Astrocyte (in vitro differentiated cells and primary cell): ENCODE measurements around the gene KANSL3. TPM values are rescaled to one million over a fixed set of nuclear protein-coding genes. Genes with fewer than 3 reads are reported as not detected.

Experiments used
- DNase-seq: peaks from one replicate; pipeline ENCODE4 v3.0.0-alpha.2; 2010; ENCODE audit warnings: low read depth
- FAIRE-seq: peaks from 2 replicates; lab custom pipeline; 2011; peaks lifted over from hg19 to GRCh38; lab: Jason Lieb, UNC
- H2AFZ ChIP-seq: 2 replicates; pipeline ENCODE4 v1.6.0; 2012; ENCODE audit warnings: low read depth, low read length, inconsistent platforms
- H3K27ac ChIP-seq: 2 replicates; pipeline ENCODE4 v1.5.1; 2011; ENCODE audit warnings: low read depth, low read length, inconsistent platforms
- H3K27me3 ChIP-seq: 2 replicates; pipeline ENCODE4 v1.6.0; 2011; ENCODE audit warnings: low read length, inconsistent platforms; ENCODE audit not compliant: insufficient read depth
- H3K36me3 ChIP-seq: 2 replicates; pipeline ENCODE4 v1.5.1; 2011; ENCODE audit warnings: low read length, inconsistent platforms; ENCODE audit not compliant: insufficient read depth
- H3K4me1 ChIP-seq: 2 replicates; pipeline ENCODE4 v1.5.1; 2011; ENCODE audit warnings: low read length, inconsistent platforms; ENCODE audit not compliant: insufficient read depth
- H3K4me2 ChIP-seq: 2 replicates; pipeline ENCODE4 v1.6.0; 2012; ENCODE audit warnings: low read length, inconsistent platforms
- H3K4me3 ChIP-seq: 2 replicates; pipeline ENCODE4 v1.5.1; 2011; ENCODE audit warnings: low read depth, mild to moderate bottlenecking, low read length, inconsistent platforms; ENCODE audit not compliant: insufficient read depth
- H3K79me2 ChIP-seq: 2 replicates; pipeline ENCODE4 v1.6.0; 2012; ENCODE audit warnings: mild to moderate bottlenecking, low read length, inconsistent platforms; ENCODE audit not compliant: insufficient read depth
- H3K9ac ChIP-seq: 2 replicates; pipeline ENCODE4 v1.6.0; 2012; ENCODE audit warnings: mild to moderate bottlenecking, low read length, inconsistent platforms
- H3K9me3 ChIP-seq: 2 replicates; pipeline ENCODE4 v1.5.1; 2012; ENCODE audit warnings: low read depth, mild to moderate bottlenecking, low read length, inconsistent platforms; ENCODE audit not compliant: insufficient read depth
- H4K20me1 ChIP-seq: 2 replicates; pipeline ENCODE4 v1.6.0; 2012; ENCODE audit warnings: low read length, inconsistent platforms; ENCODE audit not compliant: insufficient read depth
- H3K27ac Mint-ChIP-seq: one replicate; pipeline ENCODE4 v1.8.0; 2021; ENCODE audit warnings: mild to moderate bottlenecking, mixed read lengths; ENCODE audit not compliant: unreplicated experiment
- H3K27me3 Mint-ChIP-seq: one replicate; pipeline ENCODE4 v1.8.0; 2021; ENCODE audit warnings: low read depth, mixed read lengths; ENCODE audit not compliant: unreplicated experiment
- H3K36me3 Mint-ChIP-seq: one replicate; pipeline ENCODE4 v1.8.0; 2021; ENCODE audit warnings: low read depth, mixed read lengths; ENCODE audit not compliant: unreplicated experiment
- H3K4me1 Mint-ChIP-seq: one replicate; pipeline ENCODE4 v1.8.0; 2021; ENCODE audit warnings: low read depth, mixed read lengths; ENCODE audit not compliant: unreplicated experiment
- H3K4me3 Mint-ChIP-seq: one replicate; pipeline ENCODE4 v1.8.0; 2021; ENCODE audit warnings: mild to moderate bottlenecking, moderate library complexity, mixed read lengths; ENCODE audit not compliant: unreplicated experiment
- H3K9me3 Mint-ChIP-seq: one replicate; pipeline ENCODE4 v1.8.0; 2021; ENCODE audit warnings: mild to moderate bottlenecking, mixed read lengths; ENCODE audit not compliant: unreplicated experiment
- CTCF ChIP-seq: IDR thresholded peaks from 2 replicates; pipeline ENCODE4 v1.5.1; 2011; ENCODE audit warnings: low read depth, mild to moderate bottlenecking, inconsistent platforms, low read length, moderate library complexity; ENCODE audit not compliant: insufficient read depth
- EZH2 ChIP-seq: IDR thresholded peaks from 2 replicates; pipeline ENCODE4 v1.6.1; 2012; ENCODE audit warnings: mild to moderate bottlenecking, low read length, inconsistent platforms; ENCODE audit not compliant: insufficient read depth
- total RNA-seq: library from RNA; stranded (reverse); gene quantifications from 2 replicates; pipeline ENCODE4 v1.2.1, GENCODE V29; 2021

KANSL3 gene
- total RNA-seq, 1 donor from 2014 or later: 26.7 TPM

GRCh38 chr2:96550787-96551604, 87.1 kb downstream of the KANSL3 start:
- Histone ChIP-seq H3K4me1 (peaks cover 7% of the 10 kb centered on the region), H3K36me3 (no peaks in the 10 kb centered on the region), H3K9ac (no peak overlapping the region), H3K4me3 (no peak overlapping the region), H3K27ac (no peak overlapping the region), H2AFZ (no peak overlapping the region), H3K4me2 (no peak overlapping the region), H3K79me2 (peaks cover 4% of the 10 kb centered on the region), H4K20me1 (peaks cover 29% of the 10 kb centered on the region), H3K9me3 (no peaks in the 10 kb centered on the region), H3K27me3 (no peaks in the 10 kb centered on the region)
- Mint-ChIP-seq H3K9me3 (peaks cover 2% of the 10 kb centered on the region), H3K27ac (no peak overlapping the region), H3K4me1 (peaks cover 3% of the 10 kb centered on the region), H3K36me3 (peaks cover 11% of the 10 kb centered on the region), H3K27me3 (peaks cover 2% of the 10 kb centered on the region), H3K4me3 (no peak overlapping the region)
- FAIRE-seq: no peak
- TF ChIP-seq CTCF (no peak), EZH2 (no peak)
- DNase-seq: no peak

GRCh38 chr2:96549967-96550786, 87.9 kb downstream of the KANSL3 start:
- H3K27ac ChIP-seq: no peak overlapping the region
- H3K4me1 Mint-ChIP-seq: peaks cover 3% of the 10 kb centered on the region
- H3K4me2 ChIP-seq: no peak overlapping the region
- H3K9me3 Mint-ChIP-seq: peaks cover 2% of the 10 kb centered on the region
- H3K4me3 Mint-ChIP-seq: no peak overlapping the region
- TF ChIP-seq CTCF (no peak), EZH2 (no peak)
- H3K4me1 ChIP-seq: peaks cover 7% of the 10 kb centered on the region
- H3K36me3 ChIP-seq: no peaks in the 10 kb centered on the region
- H2AFZ ChIP-seq: no peak overlapping the region
- peaks cover 35% of the 10 kb centered on the region for H4K20me1 ChIP-seq
- DNase-seq: no peak
- FAIRE-seq: no peak
- H3K27me3 ChIP-seq: no peaks in the 10 kb centered on the region
- H3K9me3 ChIP-seq: no peaks in the 10 kb centered on the region
- no peak overlapping the region for H3K4me3 ChIP-seq
- H3K27ac Mint-ChIP-seq: no peak overlapping the region
- H3K9ac ChIP-seq: no peak overlapping the region
- peaks cover 6% of the 10 kb centered on the region for H3K79me2 ChIP-seq
- peaks cover 2% of the 10 kb centered on the region for H3K27me3 Mint-ChIP-seq
- peaks cover 16% of the 10 kb centered on the region for H3K36me3 Mint-ChIP-seq
